Neural cell (in vitro differentiated cells): ENCODE measurements around the gene AQP5. TPM values are rescaled to one million over a fixed set of nuclear protein-coding genes. Genes with fewer than 3 reads are reported as not detected.

Source experiments
- H2AFZ ChIP-seq: fragments of 200-600, 300-800 bp; sonication (generic), shearing (Covaris generic); 2 replicates; pipeline ENCODE4 v1.6.0; 2014; ENCODE audit warnings: low read depth, mild to moderate bottlenecking, antibody characterized with exemption, low read length, moderate library complexity
- H3F3A ChIP-seq: fragments of 200-600 bp; shearing (Covaris generic); 2 replicates; pipeline ENCODE4 v1.6.1; 2016; ENCODE audit warnings: mild to moderate bottlenecking, moderate library complexity, mixed read lengths, antibody characterized with exemption, low read length; ENCODE audit not compliant: insufficient read depth, poor library complexity, severe bottlenecking
- H3K27ac ChIP-seq: fragments of 200-600, 300-800 bp; sonication (generic), shearing (Covaris generic); 2 replicates; pipeline ENCODE4 v1.5.1; 2014; ENCODE audit warnings: mild to moderate bottlenecking, low read length, moderate library complexity
- H3K27me3 ChIP-seq: fragments of 300-800, 200-600 bp; sonication (generic), shearing (Covaris generic); 2 replicates; pipeline ENCODE4 v1.6.0; 2014; ENCODE audit warnings: mild to moderate bottlenecking, low read depth, low read length, moderate library complexity; ENCODE audit not compliant: insufficient read depth
- H3K36me3 ChIP-seq: fragments of 300-800, 200-600 bp; sonication (generic), shearing (Covaris generic); 2 replicates; pipeline ENCODE4 v1.5.1; 2014; ENCODE audit warnings: mild to moderate bottlenecking, antibody characterized with exemption, low read length, moderate library complexity; ENCODE audit not compliant: insufficient read depth
- H3K4me2 ChIP-seq: fragments of 300-800, 200-600 bp; sonication (generic), shearing (Covaris generic); 2 replicates; pipeline ENCODE4 v1.6.0; 2014; ENCODE audit warnings: mild to moderate bottlenecking, low read length
- H3K4me3 ChIP-seq: fragments of 300-800, 200-600 bp; sonication (generic), shearing (Covaris generic); 2 replicates; pipeline ENCODE4 v1.5.1; 2014; ENCODE audit warnings: mild to moderate bottlenecking, low read length, moderate library complexity
- H3K79me2 ChIP-seq: fragments of 200-600 bp; shearing (Covaris generic); replicated peaks from 2 replicates; pipeline ENCODE4 v1.6.0; 2014; ENCODE audit warnings: mild to moderate bottlenecking, low read length, moderate library complexity; ENCODE audit not compliant: insufficient read depth
- H3K9ac ChIP-seq: fragments of 300-800, 200-600 bp; sonication (generic), shearing (Covaris generic); 2 replicates; pipeline ENCODE4 v1.6.1; 2016; ENCODE audit warnings: mild to moderate bottlenecking, low read length, mixed read lengths
- H3K9me2 ChIP-seq: fragments of 200-600 bp; shearing (Covaris generic); 2 replicates; pipeline ENCODE4 v1.6.1; 2016; ENCODE audit warnings: mild to moderate bottlenecking, low read length, mixed read lengths; ENCODE audit not compliant: insufficient read depth
- H3K9me3 ChIP-seq: fragments of 200-600, 300-800 bp; sonication (generic), shearing (Covaris generic); 2 replicates; pipeline ENCODE4 v1.6.1; 2016; ENCODE audit warnings: mild to moderate bottlenecking, mixed run types, low read length, moderate library complexity, mixed read lengths
- H4K20me1 ChIP-seq: fragments of 200-600 bp; shearing (Covaris generic); 2 replicates; pipeline ENCODE4 v1.6.1; 2016; ENCODE audit warnings: mild to moderate bottlenecking, mixed run types; ENCODE audit not compliant: insufficient read depth
- EP300 ChIP-seq: fragments of 450-650 bp; conservative IDR thresholded peaks from 2 replicates; pipeline ENCODE4 v1.6.1; 2014; ENCODE audit warnings: antibody characterized with exemption, mild to moderate bottlenecking, moderate library complexity; ENCODE audit not compliant: poor library complexity, severe bottlenecking
- EZH2 ChIP-seq: fragments of 200-600, 300-800 bp; shearing (Covaris generic), sonication (generic); IDR thresholded peaks from 2 replicates; pipeline ENCODE4 v1.6.1; 2014; ENCODE audit warnings: antibody characterized with exemption, low read length, borderline replicate concordance, mild to moderate bottlenecking; ENCODE audit not compliant: insufficient read depth, poor library complexity, severe bottlenecking
- MXI1 ChIP-seq: fragments of 450-650 bp; conservative IDR thresholded peaks from 2 replicates; pipeline ENCODE4 v1.6.1; 2014; ENCODE audit warnings: antibody characterized with exemption, mild to moderate bottlenecking; ENCODE audit not compliant: poor library complexity, severe bottlenecking
- POLR2AphosphoS5 ChIP-seq: IDR thresholded peaks from 2 replicates; pipeline ENCODE4 v1.6.1; 2012
- RAD21 ChIP-seq: fragments of 450-650 bp; conservative IDR thresholded peaks from 2 replicates; pipeline ENCODE4 v1.6.1; 2014; ENCODE audit warnings: antibody characterized with exemption, mild to moderate bottlenecking, moderate library complexity
- SMC3 ChIP-seq: fragments of 450-650 bp; conservative IDR thresholded peaks from 2 replicates; pipeline ENCODE4 v1.6.1; 2014; ENCODE audit warnings: antibody characterized with exemption, mild to moderate bottlenecking, moderate library complexity; ENCODE audit not compliant: poor library complexity
- TAF1 ChIP-seq: IDR thresholded peaks from 2 replicates; pipeline ENCODE4 v1.6.1; 2012; ENCODE audit warnings: low read depth
- polyA plus RNA-seq: library from polyadenylated mRNA; depleted of rRNA; stranded (reverse); fragments of >200 nt; gene quantifications from 2 replicates; pipeline ENCODE4 v1.2.3, GENCODE V29; 2014
- TF ChIP-seq, protein P1 (sequence below): IDR thresholded peaks from 2 replicates; pipeline ENCODE4 v1.6.1; 2012; ENCODE audit warnings: borderline replicate concordance
- TF ChIP-seq, protein P2 (sequence below): fragments of 450-650 bp; IDR thresholded peaks from 2 replicates; pipeline ENCODE4 v1.5.1; 2014; ENCODE audit warnings: antibody characterized with exemption, mild to moderate bottlenecking, moderate library complexity; ENCODE audit not compliant: poor library complexity, severe bottlenecking

AQP5 gene
- polyA plus RNA-seq, 1 donor from 2014 or later: not detected

DNA sequence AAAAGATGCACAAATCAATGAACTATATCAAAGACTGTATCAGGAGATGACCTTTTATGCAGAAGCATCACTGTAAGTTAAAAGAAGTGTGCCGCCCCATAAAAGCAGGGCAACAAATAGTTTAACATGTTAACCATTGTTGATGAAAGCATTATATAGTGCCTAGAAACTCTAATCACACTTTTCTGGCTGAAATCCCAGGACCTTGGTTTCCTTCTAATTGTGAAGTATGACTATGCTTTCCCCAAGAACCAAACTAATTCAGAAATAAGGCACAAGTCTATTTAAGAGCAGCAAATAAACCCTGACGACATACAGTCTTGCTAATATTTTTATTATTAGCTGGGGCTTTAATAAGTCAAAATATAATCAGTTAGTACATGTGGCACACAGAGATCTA is 41.9 kb downstream of the AQP5 start:
- TF ChIP-seq, protein P1, sequence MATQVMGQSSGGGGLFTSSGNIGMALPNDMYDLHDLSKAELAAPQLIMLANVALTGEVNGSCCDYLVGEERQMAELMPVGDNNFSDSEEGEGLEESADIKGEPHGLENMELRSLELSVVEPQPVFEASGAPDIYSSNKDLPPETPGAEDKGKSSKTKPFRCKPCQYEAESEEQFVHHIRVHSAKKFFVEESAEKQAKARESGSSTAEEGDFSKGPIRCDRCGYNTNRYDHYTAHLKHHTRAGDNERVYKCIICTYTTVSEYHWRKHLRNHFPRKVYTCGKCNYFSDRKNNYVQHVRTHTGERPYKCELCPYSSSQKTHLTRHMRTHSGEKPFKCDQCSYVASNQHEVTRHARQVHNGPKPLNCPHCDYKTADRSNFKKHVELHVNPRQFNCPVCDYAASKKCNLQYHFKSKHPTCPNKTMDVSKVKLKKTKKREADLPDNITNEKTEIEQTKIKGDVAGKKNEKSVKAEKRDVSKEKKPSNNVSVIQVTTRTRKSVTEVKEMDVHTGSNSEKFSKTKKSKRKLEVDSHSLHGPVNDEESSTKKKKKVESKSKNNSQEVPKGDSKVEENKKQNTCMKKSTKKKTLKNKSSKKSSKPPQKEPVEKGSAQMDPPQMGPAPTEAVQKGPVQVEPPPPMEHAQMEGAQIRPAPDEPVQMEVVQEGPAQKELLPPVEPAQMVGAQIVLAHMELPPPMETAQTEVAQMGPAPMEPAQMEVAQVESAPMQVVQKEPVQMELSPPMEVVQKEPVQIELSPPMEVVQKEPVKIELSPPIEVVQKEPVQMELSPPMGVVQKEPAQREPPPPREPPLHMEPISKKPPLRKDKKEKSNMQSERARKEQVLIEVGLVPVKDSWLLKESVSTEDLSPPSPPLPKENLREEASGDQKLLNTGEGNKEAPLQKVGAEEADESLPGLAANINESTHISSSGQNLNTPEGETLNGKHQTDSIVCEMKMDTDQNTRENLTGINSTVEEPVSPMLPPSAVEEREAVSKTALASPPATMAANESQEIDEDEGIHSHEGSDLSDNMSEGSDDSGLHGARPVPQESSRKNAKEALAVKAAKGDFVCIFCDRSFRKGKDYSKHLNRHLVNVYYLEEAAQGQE: no peak
- TF ChIP-seq, protein P2, sequence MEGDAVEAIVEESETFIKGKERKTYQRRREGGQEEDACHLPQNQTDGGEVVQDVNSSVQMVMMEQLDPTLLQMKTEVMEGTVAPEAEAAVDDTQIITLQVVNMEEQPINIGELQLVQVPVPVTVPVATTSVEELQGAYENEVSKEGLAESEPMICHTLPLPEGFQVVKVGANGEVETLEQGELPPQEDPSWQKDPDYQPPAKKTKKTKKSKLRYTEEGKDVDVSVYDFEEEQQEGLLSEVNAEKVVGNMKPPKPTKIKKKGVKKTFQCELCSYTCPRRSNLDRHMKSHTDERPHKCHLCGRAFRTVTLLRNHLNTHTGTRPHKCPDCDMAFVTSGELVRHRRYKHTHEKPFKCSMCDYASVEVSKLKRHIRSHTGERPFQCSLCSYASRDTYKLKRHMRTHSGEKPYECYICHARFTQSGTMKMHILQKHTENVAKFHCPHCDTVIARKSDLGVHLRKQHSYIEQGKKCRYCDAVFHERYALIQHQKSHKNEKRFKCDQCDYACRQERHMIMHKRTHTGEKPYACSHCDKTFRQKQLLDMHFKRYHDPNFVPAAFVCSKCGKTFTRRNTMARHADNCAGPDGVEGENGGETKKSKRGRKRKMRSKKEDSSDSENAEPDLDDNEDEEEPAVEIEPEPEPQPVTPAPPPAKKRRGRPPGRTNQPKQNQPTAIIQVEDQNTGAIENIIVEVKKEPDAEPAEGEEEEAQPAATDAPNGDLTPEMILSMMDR: no peak
- TF ChIP-seq TAF1: no peak
- TF ChIP-seq POLR2AphosphoS5: no peak
- no peak for TF ChIP-seq SMC3
- TF ChIP-seq EZH2: no peak
- TF ChIP-seq RAD21: no peak
- TF ChIP-seq MXI1: no peak
- TF ChIP-seq EP300: no peak
- Histone ChIP-seq H3K27me3 (no peaks in the 10 kb centered on the region), H4K20me1 (no peaks in the 10 kb centered on the region), H3F3A (no peaks in the 10 kb centered on the region), H3K4me2 (no peak overlapping the region), H3K36me3 (no peaks in the 10 kb centered on the region), H2AFZ (no peak overlapping the region), H3K79me2 (no peaks in the 10 kb centered on the region), H3K9me3 (no peaks in the 10 kb centered on the region), H3K9me2 (no peaks in the 10 kb centered on the region), H3K27ac (no peak overlapping the region), H3K4me3 (no peak overlapping the region), H3K9ac (no peak overlapping the region)

DNA sequence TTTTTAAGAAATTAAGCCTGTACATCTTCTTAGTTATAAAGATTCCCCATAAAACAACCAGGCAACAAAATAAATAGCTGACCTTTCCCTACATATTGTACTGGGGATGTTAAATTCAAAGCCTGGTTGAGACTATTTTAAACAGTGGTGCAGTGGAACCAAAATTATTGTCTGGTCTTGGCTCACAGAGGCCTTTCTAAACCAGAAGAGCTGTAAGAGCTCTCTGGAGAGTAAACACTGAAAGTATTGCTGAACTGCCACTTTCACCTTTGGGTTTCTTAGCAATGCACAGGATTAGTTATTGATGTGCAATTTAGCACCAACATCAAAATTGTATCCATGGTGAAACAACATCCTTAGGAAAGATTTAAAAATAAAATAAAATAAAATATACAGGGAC is 43.0 kb downstream of the AQP5 start:
- Histone ChIP-seq H3K27me3 (no peaks in the 10 kb centered on the region), H3K27ac (no peak overlapping the region), H3K9ac (no peak overlapping the region), H3K79me2 (no peaks in the 10 kb centered on the region), H3K4me2 (no peak overlapping the region), H2AFZ (no peak overlapping the region), H3F3A (no peaks in the 10 kb centered on the region), H3K9me3 (no peaks in the 10 kb centered on the region), H3K36me3 (no peaks in the 10 kb centered on the region), H3K4me3 (no peak overlapping the region), H3K9me2 (no peaks in the 10 kb centered on the region), H4K20me1 (no peaks in the 10 kb centered on the region)
- TF ChIP-seq SMC3 (no peak), TAF1 (no peak), POLR2AphosphoS5 (no peak), MXI1 (no peak), EZH2 (no peak), RAD21 (no peak), EP300 (no peak)
- TF ChIP-seq, protein P2: no peak
- TF ChIP-seq, protein P1: no peak
